Bronchial epithelial cell (primary cell): Measurements from ENCODE around the gene SKA1. TPM values are rescaled to one million over a fixed set of nuclear protein-coding genes. Genes with fewer than 3 reads are reported as not detected.

ENCODE experiments used
- DNase-seq: peaks from one replicate; pipeline ENCODE4 v3.0.0-alpha.2; 2010; ENCODE audit warnings: low read depth
- FAIRE-seq: peaks from 2 replicates; lab custom pipeline; 2011; peaks lifted over from hg19 to GRCh38; lab: Jason Lieb, UNC
- H3K27me3 ChIP-seq: 2 replicates; pipeline ENCODE4 v1.5.1; 2011; ENCODE audit warnings: low read length; ENCODE audit not compliant: control insufficient read depth, insufficient read depth
- H3K36me3 ChIP-seq: 2 replicates; pipeline ENCODE4 v1.5.1; 2011; ENCODE audit warnings: low read length; ENCODE audit not compliant: control insufficient read depth, insufficient read depth
- H3K4me3 ChIP-seq: 2 replicates; pipeline ENCODE4 v1.5.1; 2011; ENCODE audit warnings: mild to moderate bottlenecking, low read depth, low read length, control low read depth
- CTCF ChIP-seq: IDR thresholded peaks from 2 replicates; pipeline ENCODE4 v1.5.1; 2011; ENCODE audit warnings: mild to moderate bottlenecking, moderate library complexity, low read length, control low read depth, inconsistent platforms; ENCODE audit not compliant: insufficient read depth, severe bottlenecking
- total RNA-seq: library from RNA; depleted of rRNA; stranded (reverse); fragments of >200 nt; gene quantifications from 2 replicates; pipeline ENCODE4 v1.2.1, GENCODE V29; 2014

The SKA1 gene
- total RNA-seq, 1 donor from 2014 or later: 0.26 TPM

GRCh38 chr18:50439460-50440015 lies 64.7 kb downstream of the SKA1 start:
- H3K4me3 ChIP-seq: no peak overlapping the region
- FAIRE-seq (peak; percentile 52), DNase-seq (no peak)
- no peaks in the 10 kb centered on the region for H3K27me3 ChIP-seq
- TF ChIP-seq CTCF: no peak
- no peaks in the 10 kb centered on the region for H3K36me3 ChIP-seq

DNA sequence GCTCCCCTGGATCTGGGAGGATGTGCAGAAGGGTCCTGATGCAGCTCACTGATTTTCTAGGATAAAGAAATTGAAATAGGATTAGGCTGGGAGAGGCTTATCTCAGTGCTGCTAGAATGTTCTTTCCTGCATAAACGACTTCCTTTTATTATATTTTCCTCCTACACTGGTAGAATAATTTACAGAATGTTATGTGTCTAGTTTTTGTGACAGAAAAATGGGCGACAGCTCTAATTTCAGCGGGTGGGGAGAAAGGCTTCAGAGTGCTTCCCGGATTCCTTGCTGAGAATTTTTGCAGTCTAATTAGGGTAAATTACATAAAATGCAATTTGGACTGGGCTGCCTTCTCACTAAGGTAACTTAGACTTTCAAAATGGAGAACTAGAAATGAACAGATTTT lies 66.2 kb downstream of the SKA1 start:
- H3K36me3 ChIP-seq: no peaks in the 10 kb centered on the region

GRCh38 chr18:50441501-50441900 lies 66.7 kb downstream of the SKA1 start:
- Histone ChIP-seq H3K4me3 (no peak overlapping the region), H3K27me3 (no peaks in the 10 kb centered on the region), H3K36me3 (no peaks in the 10 kb centered on the region)
- DNase-seq (no peak), FAIRE-seq (no peak)
- no peak for TF ChIP-seq CTCF

More for the DNA sequence above, 66.2 kb downstream of the SKA1 start:
- H3K27me3 ChIP-seq: no peaks in the 10 kb centered on the region
- DNase-seq (no peak), FAIRE-seq (no peak)
- TF ChIP-seq CTCF: no peak
- H3K4me3 ChIP-seq: no peak overlapping the region

Other genes with a start within 250 kb of the SKA1 start
- gene MYO5B, start 179.9 kb upstream of the SKA1 start, total RNA-seq: 31.3 and 66.8 TPM in 2 replicates
- 0.26 and 1.3 TPM in 2 replicates for gene CFAP53, start 108.6 kb upstream of the SKA1 start, total RNA-seq
- 127 and 221 TPM in 2 replicates for gene MBD1, start 93.5 kb upstream of the SKA1 start, total RNA-seq
- gene CXXC1, start 87.4 kb upstream of the SKA1 start, total RNA-seq: 32.6 and 40.1 TPM in 2 replicates
- under 0.01 TPM in 1 of 2 replicates, not detected in the other for gene MAPK4, start 185.0 kb downstream of the SKA1 start, total RNA-seq